K562 (cell line): ENCODE data around the gene BNC2. TPM values are rescaled to one million over a fixed set of nuclear protein-coding genes. Genes with fewer than 3 reads are reported as not detected.

ENCODE experiments used
- ATAC-seq: fragments of 200-7000 bp; cut with Tn5 transposase; 3 replicates; pipeline ENCODE4 v1.9.1; 2020; ENCODE audit warnings: moderate library complexity
- BruUV-seq: library from RNA; stranded (reverse); fragments of 400-500 nt; replicated peaks from 2 replicates; lab custom pipeline; 2021; lab: Mats Ljungman, UMichigan
- CTCF ChIA-PET: fragments of 300-600 bp; formaldehyde crosslinking; extraction: SDS; loops from one replicate; lab custom pipeline; 2021; ENCODE audit warnings: low intra/inter-chr PET ratio; lab: Yijun Ruan, JAX
- POLR2A ChIA-PET: fragments of 300-600, 350-650 bp; sonication (Branson Sonifier 250); formaldehyde crosslinking; extraction: SDS; loops from one replicate; lab custom pipeline; 2021; ENCODE audit warnings: antibody characterized with exemption, inconsistent platforms; lab: Yijun Ruan, JAX
- DNase-seq, 4 experiments: peaks; one replicate each; pipeline versions ENCODE4 v3.0.0 to v3.0.0-alpha.2; 2011 to 2018; ENCODE audit warnings: low spot score in 3 of 4, mixed read lengths in 3 of 4; ENCODE audit errors: extremely low read depth in 1 of 4
- FAIRE-seq: peaks from 2 replicates; lab custom pipeline; 2011; peaks lifted over from hg19 to GRCh38; lab: Jason Lieb, UNC
- H2AFZ ChIP-seq: 2 replicates; pipeline ENCODE4 v1.6.0; 2011; ENCODE audit warnings: low read depth, low read length, control low read depth, inconsistent platforms
- H3K27ac ChIP-seq: fragments of 200-600 bp; 3 replicates; pipeline ENCODE4 v1.8.0; 2011; ENCODE audit warnings: low read depth, mild to moderate bottlenecking, control low read depth, inconsistent platforms, low read length, moderate library complexity, mixed read lengths; ENCODE audit errors: extremely low read depth
- H3K27me3 ChIP-seq, 2 experiments: fragments of 300-600 bp in 1 of 2; 2 replicates in 1 of 2; 3 replicates in 1 of 2; pipeline versions ENCODE4 v1.6.0 to v1.8.0; 2011; ENCODE audit warnings: inconsistent platforms in 2 of 2, low read length in 2 of 2, mild to moderate bottlenecking in 1 of 2, mixed read lengths in 1 of 2, moderate library complexity in 1 of 2; ENCODE audit not compliant: control insufficient read depth in 2 of 2, insufficient read depth in 2 of 2
- H3K36me3 ChIP-seq: fragments of 300-600 bp; 3 replicates; pipeline ENCODE4 v1.8.0; 2011; ENCODE audit warnings: mild to moderate bottlenecking, low read length, inconsistent platforms; ENCODE audit not compliant: control insufficient read depth, insufficient read depth
- H3K4me1 ChIP-seq, 2 experiments: fragments of 200-600 bp in 1 of 2; replicated peaks in 1 of 2; 2 replicates in 1 of 2; 3 replicates in 1 of 2; pipeline versions ENCODE4 v1.5.1 to v1.8.0; 2011; ENCODE audit warnings: inconsistent platforms in 2 of 2, low read length in 2 of 2, mild to moderate bottlenecking in 1 of 2, mixed read lengths in 1 of 2, moderate library complexity in 1 of 2; ENCODE audit not compliant: control insufficient read depth in 2 of 2, insufficient read depth in 2 of 2
- H3K4me2 ChIP-seq: 2 replicates; pipeline ENCODE4 v1.6.1; 2011; ENCODE audit warnings: low read length, control low read depth, inconsistent platforms, mixed read lengths; ENCODE audit not compliant: insufficient read depth
- H3K4me3 ChIP-seq: fragments of 200-600 bp; sonication (generic), shearing (Covaris generic); 2 replicates; pipeline ENCODE4 v1.5.1; 2016; ENCODE audit warnings: control low read depth, inconsistent platforms
- H3K79me2 ChIP-seq: fragments of 200-600 bp; 3 replicates; pipeline ENCODE4 v1.8.0; 2011; ENCODE audit warnings: low read length, inconsistent platforms; ENCODE audit not compliant: control insufficient read depth, insufficient read depth
- H3K9ac ChIP-seq, 2 experiments: 2 replicates each; pipeline versions ENCODE4 v1.6.0 to v1.6.1; 2011; ENCODE audit warnings: low read depth in 2 of 2, low read length in 2 of 2, control low read depth in 1 of 2, inconsistent platforms in 1 of 2, mild to moderate bottlenecking in 1 of 2, mixed read lengths in 1 of 2; ENCODE audit not compliant: insufficient read depth in 1 of 2
- H3K9me1 ChIP-seq: one replicate; pipeline ENCODE4 v1.6.0; 2011; ENCODE audit warnings: inconsistent platforms, mild to moderate bottlenecking, low read length, moderate library complexity; ENCODE audit not compliant: control insufficient read depth, insufficient read depth
- H3K9me3 ChIP-seq: replicated peaks from 2 replicates; pipeline ENCODE4 v1.5.1; 2011; ENCODE audit warnings: low read depth, low read length, inconsistent platforms; ENCODE audit not compliant: control insufficient read depth, insufficient read depth
- H4K20me1 ChIP-seq: replicated peaks from 2 replicates; pipeline ENCODE4 v1.6.1; 2011; ENCODE audit warnings: low read length, inconsistent platforms, mixed read lengths; ENCODE audit not compliant: control insufficient read depth, insufficient read depth
- CBX2 ChIP-seq: fragments of 200-600 bp; sonication (generic); IDR thresholded peaks from one replicate; pipeline ENCODE4 v1.6.1; 2012; ENCODE audit warnings: mild to moderate bottlenecking, low read length, inconsistent platforms; ENCODE audit not compliant: insufficient read depth, poor library complexity, severe bottlenecking
- DMBX1 ChIP-seq: fragments of 250-450 bp; sonication (Bioruptor Pico); IDR thresholded peaks from 2 replicates; pipeline ENCODE4 v1.8.0; 2022; ENCODE audit warnings: inconsistent platforms, mild to moderate bottlenecking, moderate library complexity, borderline replicate concordance
- ESRRB ChIP-seq: fragments of 250-450 bp; sonication (Bioruptor Pico); IDR thresholded peaks from 2 replicates; pipeline ENCODE4 v1.5.0; 2020; ENCODE audit warnings: mild to moderate bottlenecking, moderate library complexity, borderline replicate concordance
- FOXK2 ChIP-seq, 2 experiments: fragments of 450-650 bp; IDR thresholded peaks in 1 of 2; conservative IDR thresholded peaks in 1 of 2; 2 replicates each; pipeline ENCODE4 v1.6.1; 2016; ENCODE audit warnings: low read depth in 2 of 2, mild to moderate bottlenecking in 1 of 2
- KDM5B ChIP-seq: fragments of 200-600 bp; sonication (generic); IDR thresholded peaks from 2 replicates; pipeline ENCODE4 v1.6.1; 2012; ENCODE audit warnings: low read depth, mild to moderate bottlenecking, moderate library complexity, low read length, control low read depth, inconsistent platforms; ENCODE audit not compliant: insufficient replicate concordance
- MCM3 ChIP-seq: fragments of 450-650 bp; IDR thresholded peaks from 2 replicates; pipeline ENCODE4 v1.6.1; 2016
- PHB ChIP-seq: fragments of 250-450 bp; sonication (Bioruptor Pico); IDR thresholded peaks from 2 replicates; pipeline ENCODE4 v1.5.0; 2021
- PPARD ChIP-seq: fragments of 250-450 bp; sonication (Bioruptor Pico); IDR thresholded peaks from 2 replicates; pipeline ENCODE4 v1.8.0; 2022; ENCODE audit warnings: inconsistent platforms, mild to moderate bottlenecking, moderate library complexity
- STAT5B ChIP-seq: fragments of 250-450 bp; sonication (Bioruptor Pico); IDR thresholded peaks from 2 replicates; pipeline ENCODE4 v1.8.0; 2021; ENCODE audit warnings: mild to moderate bottlenecking, inconsistent platforms
- ZNF778 ChIP-seq: fragments of 450-650 bp; formaldehyde crosslinking; IDR thresholded peaks from 2 replicates; pipeline ENCODE4 v1.4.0; 2020; ENCODE audit warnings: mild to moderate bottlenecking, moderate library complexity
- WGBS: fragments of 100-300 bp; shearing (Covaris generic); methylation state at CpG from one replicate; pipeline ENCODE4 v1.1.6; 2016; ENCODE audit warnings: low coverage, mixed read lengths; ENCODE audit not compliant: insufficient coverage; ENCODE audit errors: missing lambda C conversion rate; 5-methylcytosine and 5-hydroxymethylcytosine counted together
- in situ Hi-C: fragments of 300-500 bp; cut with MboI; formaldehyde crosslinking; loops from 4 replicates; pipeline ENCODE4 v1.15.0; 2018; ENCODE audit warnings: inconsistent platforms, mixed read lengths
- intact Hi-C: fragments of 100-400 bp; cut with micrococcal nuclease; formaldehyde crosslinking; loops from 2 replicates; pipeline ENCODE4 v1.14.2; 2022
- polyA plus RNA-seq, 8 experiments: library from polyadenylated mRNA; depleted of rRNA in 4 of 8; stranded (reverse) in 5 of 8; unstranded in 3 of 8; fragments of >200 nt; fragmentation: Nextera tagmentation in 2 of 8; fragmentation: Illumina TruSeq in 1 of 8; extraction: Ambion mirVana in 2 of 8; extraction: Trizol in 1 of 8; gene quantifications; 2 replicates each; pipeline versions ENCODE4 v1.2.1 to v1.2.3, GENCODE V29; 2011 to 2014; ENCODE audit warnings: inconsistent platforms in 1 of 8, missing spikeins in 1 of 8
- total RNA-seq, 7 experiments: library from RNA; depleted of rRNA in 6 of 7; stranded (reverse); fragments of >200 nt in 6 of 7; fragmentation: Illumina TruSeq in 2 of 7; extraction: Trizol in 2 of 7; gene quantifications; 2 replicates each; pipeline versions ENCODE4 v1.2.1 to v1.2.3, GENCODE V29; 2011 to 2021; ENCODE audit warnings: low replicate concordance in 1 of 7
- TF ChIP-seq, protein P1 (sequence below): fragments of 450-650 bp; IDR thresholded peaks from 2 replicates; pipeline ENCODE4 v1.6.1; 2016; ENCODE audit warnings: mild to moderate bottlenecking, moderate library complexity

Gene BNC2
- total and polyA plus RNA-seq, 9 of the 15 experiments (the other 6 are each of a cell fraction or from before 2014, with no cell fraction given): not detected

DNA sequence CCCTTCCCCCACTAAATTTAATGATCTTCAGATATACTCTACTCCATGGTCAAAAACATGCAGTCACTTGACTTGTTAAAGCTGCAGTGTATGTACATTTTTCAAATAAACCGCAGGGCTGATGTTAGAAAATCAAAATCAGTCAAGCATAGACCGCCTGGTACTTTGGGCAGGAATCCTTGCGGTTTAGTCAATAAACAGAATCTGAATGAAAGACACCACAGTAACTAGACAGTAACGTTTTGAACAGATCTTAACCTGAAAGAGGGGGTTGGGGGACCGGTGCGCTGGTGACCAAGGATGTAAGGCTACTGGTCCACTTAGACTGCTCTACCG is 188.8 kb downstream of the BNC2 start:
- POLR2A ChIA-PET: no interaction called here
- TF ChIP-seq PHB (CRISPR knock-in tag) (no peak), STAT5B (no peak), PPARD (CRISPR knock-in tag) (no peak), MCM3 (no peak), FOXK2 (conservative IDR thresholded peaks at IDR 0.05 in 1 of 2, IDR thresholded peaks at IDR 0.05 in 1 of 2; ENCODE audit: low read depth in 2 of 2) (no peak), ZNF778 (CRISPR knock-in tag) (no peak), KDM5B (no peak), DMBX1 (CRISPR knock-in tag) (no peak), ESRRB (no peak), CBX2 (no peak)
- TF ChIP-seq, protein P1, sequence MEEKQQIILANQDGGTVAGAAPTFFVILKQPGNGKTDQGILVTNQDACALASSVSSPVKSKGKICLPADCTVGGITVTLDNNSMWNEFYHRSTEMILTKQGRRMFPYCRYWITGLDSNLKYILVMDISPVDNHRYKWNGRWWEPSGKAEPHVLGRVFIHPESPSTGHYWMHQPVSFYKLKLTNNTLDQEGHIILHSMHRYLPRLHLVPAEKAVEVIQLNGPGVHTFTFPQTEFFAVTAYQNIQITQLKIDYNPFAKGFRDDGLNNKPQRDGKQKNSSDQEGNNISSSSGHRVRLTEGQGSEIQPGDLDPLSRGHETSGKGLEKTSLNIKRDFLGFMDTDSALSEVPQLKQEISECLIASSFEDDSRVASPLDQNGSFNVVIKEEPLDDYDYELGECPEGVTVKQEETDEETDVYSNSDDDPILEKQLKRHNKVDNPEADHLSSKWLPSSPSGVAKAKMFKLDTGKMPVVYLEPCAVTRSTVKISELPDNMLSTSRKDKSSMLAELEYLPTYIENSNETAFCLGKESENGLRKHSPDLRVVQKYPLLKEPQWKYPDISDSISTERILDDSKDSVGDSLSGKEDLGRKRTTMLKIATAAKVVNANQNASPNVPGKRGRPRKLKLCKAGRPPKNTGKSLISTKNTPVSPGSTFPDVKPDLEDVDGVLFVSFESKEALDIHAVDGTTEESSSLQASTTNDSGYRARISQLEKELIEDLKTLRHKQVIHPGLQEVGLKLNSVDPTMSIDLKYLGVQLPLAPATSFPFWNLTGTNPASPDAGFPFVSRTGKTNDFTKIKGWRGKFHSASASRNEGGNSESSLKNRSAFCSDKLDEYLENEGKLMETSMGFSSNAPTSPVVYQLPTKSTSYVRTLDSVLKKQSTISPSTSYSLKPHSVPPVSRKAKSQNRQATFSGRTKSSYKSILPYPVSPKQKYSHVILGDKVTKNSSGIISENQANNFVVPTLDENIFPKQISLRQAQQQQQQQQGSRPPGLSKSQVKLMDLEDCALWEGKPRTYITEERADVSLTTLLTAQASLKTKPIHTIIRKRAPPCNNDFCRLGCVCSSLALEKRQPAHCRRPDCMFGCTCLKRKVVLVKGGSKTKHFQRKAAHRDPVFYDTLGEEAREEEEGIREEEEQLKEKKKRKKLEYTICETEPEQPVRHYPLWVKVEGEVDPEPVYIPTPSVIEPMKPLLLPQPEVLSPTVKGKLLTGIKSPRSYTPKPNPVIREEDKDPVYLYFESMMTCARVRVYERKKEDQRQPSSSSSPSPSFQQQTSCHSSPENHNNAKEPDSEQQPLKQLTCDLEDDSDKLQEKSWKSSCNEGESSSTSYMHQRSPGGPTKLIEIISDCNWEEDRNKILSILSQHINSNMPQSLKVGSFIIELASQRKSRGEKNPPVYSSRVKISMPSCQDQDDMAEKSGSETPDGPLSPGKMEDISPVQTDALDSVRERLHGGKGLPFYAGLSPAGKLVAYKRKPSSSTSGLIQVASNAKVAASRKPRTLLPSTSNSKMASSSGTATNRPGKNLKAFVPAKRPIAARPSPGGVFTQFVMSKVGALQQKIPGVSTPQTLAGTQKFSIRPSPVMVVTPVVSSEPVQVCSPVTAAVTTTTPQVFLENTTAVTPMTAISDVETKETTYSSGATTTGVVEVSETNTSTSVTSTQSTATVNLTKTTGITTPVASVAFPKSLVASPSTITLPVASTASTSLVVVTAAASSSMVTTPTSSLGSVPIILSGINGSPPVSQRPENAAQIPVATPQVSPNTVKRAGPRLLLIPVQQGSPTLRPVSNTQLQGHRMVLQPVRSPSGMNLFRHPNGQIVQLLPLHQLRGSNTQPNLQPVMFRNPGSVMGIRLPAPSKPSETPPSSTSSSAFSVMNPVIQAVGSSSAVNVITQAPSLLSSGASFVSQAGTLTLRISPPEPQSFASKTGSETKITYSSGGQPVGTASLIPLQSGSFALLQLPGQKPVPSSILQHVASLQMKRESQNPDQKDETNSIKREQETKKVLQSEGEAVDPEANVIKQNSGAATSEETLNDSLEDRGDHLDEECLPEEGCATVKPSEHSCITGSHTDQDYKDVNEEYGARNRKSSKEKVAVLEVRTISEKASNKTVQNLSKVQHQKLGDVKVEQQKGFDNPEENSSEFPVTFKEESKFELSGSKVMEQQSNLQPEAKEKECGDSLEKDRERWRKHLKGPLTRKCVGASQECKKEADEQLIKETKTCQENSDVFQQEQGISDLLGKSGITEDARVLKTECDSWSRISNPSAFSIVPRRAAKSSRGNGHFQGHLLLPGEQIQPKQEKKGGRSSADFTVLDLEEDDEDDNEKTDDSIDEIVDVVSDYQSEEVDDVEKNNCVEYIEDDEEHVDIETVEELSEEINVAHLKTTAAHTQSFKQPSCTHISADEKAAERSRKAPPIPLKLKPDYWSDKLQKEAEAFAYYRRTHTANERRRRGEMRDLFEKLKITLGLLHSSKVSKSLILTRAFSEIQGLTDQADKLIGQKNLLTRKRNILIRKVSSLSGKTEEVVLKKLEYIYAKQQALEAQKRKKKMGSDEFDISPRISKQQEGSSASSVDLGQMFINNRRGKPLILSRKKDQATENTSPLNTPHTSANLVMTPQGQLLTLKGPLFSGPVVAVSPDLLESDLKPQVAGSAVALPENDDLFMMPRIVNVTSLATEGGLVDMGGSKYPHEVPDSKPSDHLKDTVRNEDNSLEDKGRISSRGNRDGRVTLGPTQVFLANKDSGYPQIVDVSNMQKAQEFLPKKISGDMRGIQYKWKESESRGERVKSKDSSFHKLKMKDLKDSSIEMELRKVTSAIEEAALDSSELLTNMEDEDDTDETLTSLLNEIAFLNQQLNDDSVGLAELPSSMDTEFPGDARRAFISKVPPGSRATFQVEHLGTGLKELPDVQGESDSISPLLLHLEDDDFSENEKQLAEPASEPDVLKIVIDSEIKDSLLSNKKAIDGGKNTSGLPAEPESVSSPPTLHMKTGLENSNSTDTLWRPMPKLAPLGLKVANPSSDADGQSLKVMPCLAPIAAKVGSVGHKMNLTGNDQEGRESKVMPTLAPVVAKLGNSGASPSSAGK: no peak

More for the DNA sequence above, 188.8 kb downstream of the BNC2 start:
- Histone ChIP-seq H3K4me3 (no peak overlapping the region), H3K4me1 (no peaks in the 10 kb centered on the region), H3K36me3 (no peaks in the 10 kb centered on the region), H3K79me2 (no peaks in the 10 kb centered on the region), H4K20me1 (no peaks in the 10 kb centered on the region), H3K9me1 (no peaks in the 10 kb centered on the region), H2AFZ (no peak overlapping the region), H3K27me3 (no peaks in the 10 kb centered on the region), H3K4me2 (no peak overlapping the region), H3K27ac (no peak overlapping the region), H3K9ac (no peak overlapping the region), H3K9me3 (no peaks in the 10 kb centered on the region)
- in situ Hi-C loops (no loop called here), intact Hi-C loops (no loop called here)
- ATAC-seq: no peak
- BruUV-seq: no TSS peak
- CTCF ChIA-PET: no interaction called here
- WGBS: 3% methylated on average over 5 of the region's 7 CpGs
- no peak for FAIRE-seq
- no peak for DNase-seq
